ENCODE data around the gene DLL4. TPM values are rescaled to one million over a fixed set of nuclear protein-coding genes. Genes with fewer than 3 reads are reported as not detected.
A peak's percentile ranks its signal among the peaks of the same experiment; 100 is the strongest.

DLL4 gene
- total RNA-seq, 1 experiment from 2014 or later = 1.5 TPM

DNA sequence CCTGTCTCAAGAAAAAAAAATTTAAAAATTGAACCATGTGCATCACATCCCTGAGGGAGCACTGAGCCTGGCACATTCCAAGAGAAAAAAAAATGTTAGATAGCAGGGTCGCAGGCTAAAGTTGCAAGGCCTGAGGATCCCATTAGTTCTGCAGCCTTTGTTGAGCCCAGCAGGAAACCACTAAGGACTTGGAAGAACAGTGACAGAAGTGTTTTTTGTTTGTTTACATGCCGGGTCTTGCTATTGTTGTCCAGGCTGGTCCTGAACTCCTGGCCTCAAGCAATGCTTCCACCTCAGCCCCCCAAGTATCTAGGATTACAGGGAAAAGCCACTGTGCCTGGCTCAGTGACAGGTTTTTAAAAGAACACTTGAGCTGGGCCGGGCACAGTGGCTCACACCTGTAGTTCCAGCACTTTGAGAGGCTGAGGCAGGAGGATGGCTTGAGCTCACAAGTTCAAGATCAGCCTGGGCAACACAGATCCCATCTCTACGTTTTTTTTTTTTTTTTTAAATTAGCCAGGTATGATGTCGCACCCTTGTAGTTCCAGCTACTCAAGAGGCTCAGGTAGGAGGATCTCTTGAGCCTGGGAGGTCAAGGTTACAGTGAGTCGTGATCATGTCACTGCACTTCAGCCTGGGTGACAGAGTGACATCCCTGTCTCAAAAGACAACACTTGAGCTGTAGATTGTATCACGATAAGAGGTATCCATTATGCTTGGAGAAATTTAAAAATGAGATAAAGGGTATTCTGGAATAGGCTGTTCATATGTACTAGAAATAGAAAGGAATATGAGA lies 39.3 kb downstream of the DLL4 start:
- Histone ChIP-seq H3K79me2 (ENCODE audit: insufficient read depth, low read length) (no peaks in the 10 kb centered on the region), H2AFZ (ENCODE audit: low read depth, low read length, poor library complexity, severe bottlenecking) (no peak overlapping the region), H3K9ac (ENCODE audit: low read length) (no peak overlapping the region), H3K36me3 (ENCODE audit: control insufficient read depth in 1 of 2, insufficient read depth in 2 of 2, low read length in 2 of 2) (no peaks in the 10 kb centered on the region), H4K20me1 (ENCODE audit: insufficient read depth) (no peaks in the 10 kb centered on the region), H3K4me2 (ENCODE audit: low read length) (peak overlapping the region; percentile 8; the same call in 1 of the 2 replicates), H3K27ac (ENCODE audit: low read depth, low read length) (no peak overlapping the region), H3K9me3 (ENCODE audit: control insufficient read depth in 1 of 2, insufficient read depth in 1 of 2, low read depth in 1 of 2, low read length in 2 of 2) (no peaks in the 10 kb centered on the region), H3K27me3 (ENCODE audit: insufficient read depth, low read length) (no peaks in the 10 kb centered on the region), H3K4me3 (replicated peaks in 1 of 2; ENCODE audit: low read depth in 1 of 2, low read length in 2 of 2) (no peak overlapping the region), H3K4me1 (ENCODE audit: control insufficient read depth in 1 of 2, insufficient read depth in 2 of 2, low read length in 2 of 2) (peaks cover 7 to 17% of the 10 kb centered on the region in 2 experiments), H3K9me2 (ENCODE audit: insufficient read depth) (no peaks in the 10 kb centered on the region)
- ATAC-seq (peak; percentile 55; the same call in 1 of the 2 replicates), DNase-seq (ENCODE audit: low read depth, low spot score) (peak; percentile 13)
- ChIA-PET RAD21 (ENCODE audit: low non-redundant PET in 1 of 2, low total read pairs in 2 of 2, uncharacterized antibody in 2 of 2, unreplicated experiment in 2 of 2) (no interaction called here), CTCF (interaction anchor here (1.4 to 1.9 kb wide), 2 partner anchors 16 to 27 kb away, joined by 4 to 5 read pairs; partner anchors contain the start of gene CHAC1), POLR2A (interaction anchor here (1.3 to 2.3 kb wide), 3 partner anchors 14 to 37 kb away, joined by 3 to 13 read pairs (median 5); partner anchors contain the start of gene CHAC1)
- TF ChIP-seq ZFX (IDR thresholded peaks at IDR 0.05) (no peak), CBX3 (IDR thresholded peaks at IDR 0.05; ENCODE audit: low read depth) (no peak), FOSL1 (IDR thresholded peaks at IDR 0.05; ENCODE audit: low read depth) (0 out of 2 replicates have a peak, but pooled peaks have one; percentile 43)
- TF ChIP-seq, protein P1, sequence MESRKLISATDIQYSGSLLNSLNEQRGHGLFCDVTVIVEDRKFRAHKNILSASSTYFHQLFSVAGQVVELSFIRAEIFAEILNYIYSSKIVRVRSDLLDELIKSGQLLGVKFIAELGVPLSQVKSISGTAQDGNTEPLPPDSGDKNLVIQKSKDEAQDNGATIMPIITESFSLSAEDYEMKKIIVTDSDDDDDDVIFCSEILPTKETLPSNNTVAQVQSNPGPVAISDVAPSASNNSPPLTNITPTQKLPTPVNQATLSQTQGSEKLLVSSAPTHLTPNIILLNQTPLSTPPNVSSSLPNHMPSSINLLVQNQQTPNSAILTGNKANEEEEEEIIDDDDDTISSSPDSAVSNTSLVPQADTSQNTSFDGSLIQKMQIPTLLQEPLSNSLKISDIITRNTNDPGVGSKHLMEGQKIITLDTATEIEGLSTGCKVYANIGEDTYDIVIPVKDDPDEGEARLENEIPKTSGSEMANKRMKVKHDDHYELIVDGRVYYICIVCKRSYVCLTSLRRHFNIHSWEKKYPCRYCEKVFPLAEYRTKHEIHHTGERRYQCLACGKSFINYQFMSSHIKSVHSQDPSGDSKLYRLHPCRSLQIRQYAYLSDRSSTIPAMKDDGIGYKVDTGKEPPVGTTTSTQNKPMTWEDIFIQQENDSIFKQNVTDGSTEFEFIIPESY (IDR thresholded peaks at IDR 0.05; ENCODE audit: extremely low read depth, insufficient replicate concordance, low read length) = no peak
- no TSS peak for BruUV-seq (replicated peaks)
- intact Hi-C loops (cut with micrococcal nuclease) = no loop called here

DNA sequence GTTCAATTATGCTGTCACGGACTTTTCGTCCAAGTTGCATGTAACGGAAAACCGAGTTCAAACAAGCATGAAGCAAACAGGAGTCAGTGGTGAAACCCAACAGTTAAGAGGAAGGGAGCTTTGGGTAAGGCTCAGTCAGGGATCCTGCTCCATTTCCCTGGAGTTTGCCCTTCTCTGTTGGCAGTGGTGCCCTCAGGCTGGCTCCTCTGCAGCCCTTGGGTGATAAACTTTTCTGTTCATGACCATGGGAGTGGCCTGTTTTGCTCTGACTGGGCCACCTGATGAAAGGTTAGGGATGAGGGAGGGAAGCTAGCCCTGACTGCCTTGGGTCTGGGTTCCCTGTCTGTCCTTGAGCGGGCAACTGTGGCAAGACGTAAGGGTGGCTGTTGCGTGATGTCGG lies 40.2 kb downstream of the DLL4 start:
- no peak overlapping the region for H3K4me2 ChIP-seq (ENCODE audit: low read length)
- no peak for ATAC-seq
- no peak overlapping the region for H3K27ac ChIP-seq (ENCODE audit: low read depth, low read length)
- RAD21 ChIA-PET (ENCODE audit: low non-redundant PET in 1 of 2, low total read pairs in 2 of 2, uncharacterized antibody in 2 of 2, unreplicated experiment in 2 of 2) = no interaction called here
- H3K4me1 ChIP-seq (ENCODE audit: control insufficient read depth in 1 of 2, insufficient read depth in 2 of 2, low read length in 2 of 2) = peaks cover 7 to 17% of the 10 kb centered on the region in 2 experiments
- no peak overlapping the region for H2AFZ ChIP-seq (ENCODE audit: low read depth, low read length, poor library complexity, severe bottlenecking)
- no peaks in the 10 kb centered on the region for H3K79me2 ChIP-seq (ENCODE audit: insufficient read depth, low read length)
- intact Hi-C loops (cut with micrococcal nuclease) = no loop called here
- H3K9me2 ChIP-seq (ENCODE audit: insufficient read depth) = no peaks in the 10 kb centered on the region
- POLR2A ChIA-PET = interaction anchor here (1.3 to 2.3 kb wide), 3 partner anchors 15 to 38 kb away, joined by 3 to 13 read pairs (median 5); partner anchors contain the start of gene CHAC1
- no TSS peak for BruUV-seq (replicated peaks)
- no peak for DNase-seq (ENCODE audit: low read depth, low spot score)
- H3K9ac ChIP-seq (ENCODE audit: low read length) = no peak overlapping the region
- H4K20me1 ChIP-seq (ENCODE audit: insufficient read depth) = no peaks in the 10 kb centered on the region
- no peaks in the 10 kb centered on the region for H3K27me3 ChIP-seq (ENCODE audit: insufficient read depth, low read length)
- no peaks in the 10 kb centered on the region for H3K9me3 ChIP-seq (ENCODE audit: control insufficient read depth in 1 of 2, insufficient read depth in 1 of 2, low read depth in 1 of 2, low read length in 2 of 2)
- no peaks in the 10 kb centered on the region for H3K36me3 ChIP-seq (ENCODE audit: control insufficient read depth in 1 of 2, insufficient read depth in 2 of 2, low read length in 2 of 2)
- no peak overlapping the region for H3K4me3 ChIP-seq (replicated peaks in 1 of 2; ENCODE audit: low read depth in 1 of 2, low read length in 2 of 2)
- CTCF ChIA-PET = interaction anchor here (1.4 to 1.9 kb wide), 2 partner anchors 16 to 28 kb away, joined by 4 to 5 read pairs; partner anchors contain the start of gene CHAC1
- no peak for TF ChIP-seq POLR2A (IDR thresholded peaks at IDR 0.05; ENCODE audit: borderline replicate concordance, extremely low read depth, insufficient read depth, insufficient read length)
- TF ChIP-seq SP1 (IDR thresholded peaks at IDR 0.05; ENCODE audit: low read depth) = no peak
- TF ChIP-seq TCF7L2 (IDR thresholded peaks at IDR 0.05; ENCODE audit: borderline replicate concordance, extremely low read depth, insufficient read depth, insufficient read length) = no peak
- no peak for TF ChIP-seq ZNF274 (IDR thresholded peaks at IDR 0.05; ENCODE audit: low read depth, low read length)
- TF ChIP-seq, protein P2, sequence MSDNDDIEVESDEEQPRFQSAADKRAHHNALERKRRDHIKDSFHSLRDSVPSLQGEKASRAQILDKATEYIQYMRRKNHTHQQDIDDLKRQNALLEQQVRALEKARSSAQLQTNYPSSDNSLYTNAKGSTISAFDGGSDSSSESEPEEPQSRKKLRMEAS (IDR thresholded peaks at IDR 0.05) = no peak
- no peak for TF ChIP-seq RAD21 (IDR thresholded peaks at IDR 0.05; ENCODE audit: low read depth)
- TF ChIP-seq, protein P3, sequence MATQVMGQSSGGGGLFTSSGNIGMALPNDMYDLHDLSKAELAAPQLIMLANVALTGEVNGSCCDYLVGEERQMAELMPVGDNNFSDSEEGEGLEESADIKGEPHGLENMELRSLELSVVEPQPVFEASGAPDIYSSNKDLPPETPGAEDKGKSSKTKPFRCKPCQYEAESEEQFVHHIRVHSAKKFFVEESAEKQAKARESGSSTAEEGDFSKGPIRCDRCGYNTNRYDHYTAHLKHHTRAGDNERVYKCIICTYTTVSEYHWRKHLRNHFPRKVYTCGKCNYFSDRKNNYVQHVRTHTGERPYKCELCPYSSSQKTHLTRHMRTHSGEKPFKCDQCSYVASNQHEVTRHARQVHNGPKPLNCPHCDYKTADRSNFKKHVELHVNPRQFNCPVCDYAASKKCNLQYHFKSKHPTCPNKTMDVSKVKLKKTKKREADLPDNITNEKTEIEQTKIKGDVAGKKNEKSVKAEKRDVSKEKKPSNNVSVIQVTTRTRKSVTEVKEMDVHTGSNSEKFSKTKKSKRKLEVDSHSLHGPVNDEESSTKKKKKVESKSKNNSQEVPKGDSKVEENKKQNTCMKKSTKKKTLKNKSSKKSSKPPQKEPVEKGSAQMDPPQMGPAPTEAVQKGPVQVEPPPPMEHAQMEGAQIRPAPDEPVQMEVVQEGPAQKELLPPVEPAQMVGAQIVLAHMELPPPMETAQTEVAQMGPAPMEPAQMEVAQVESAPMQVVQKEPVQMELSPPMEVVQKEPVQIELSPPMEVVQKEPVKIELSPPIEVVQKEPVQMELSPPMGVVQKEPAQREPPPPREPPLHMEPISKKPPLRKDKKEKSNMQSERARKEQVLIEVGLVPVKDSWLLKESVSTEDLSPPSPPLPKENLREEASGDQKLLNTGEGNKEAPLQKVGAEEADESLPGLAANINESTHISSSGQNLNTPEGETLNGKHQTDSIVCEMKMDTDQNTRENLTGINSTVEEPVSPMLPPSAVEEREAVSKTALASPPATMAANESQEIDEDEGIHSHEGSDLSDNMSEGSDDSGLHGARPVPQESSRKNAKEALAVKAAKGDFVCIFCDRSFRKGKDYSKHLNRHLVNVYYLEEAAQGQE (IDR thresholded peaks at IDR 0.05; ENCODE audit: low read depth) = no peak
- no peak for TF ChIP-seq FOSL1 (IDR thresholded peaks at IDR 0.05; ENCODE audit: low read depth)
- no peak for TF ChIP-seq YY1 (IDR thresholded peaks at IDR 0.05; ENCODE audit: extremely low read depth, insufficient replicate concordance, low read depth, low read length)
- TF ChIP-seq CEBPB (IDR thresholded peaks at IDR 0.05; ENCODE audit: low read depth) = no peak

Measured in HCT116 (cell line).